ENCODE results near the gene MRPL55. TPM values are rescaled to one million over a fixed set of nuclear protein-coding genes. Genes with fewer than 3 reads are reported as not detected.

MRPL55 gene
- total RNA-seq, 2 experiments from 2014 or later: 51.1 to 52.7 TPM

GRCh38 chr1:228152097-228152917 lies 43.2 kb upstream of the MRPL55 start:
- ChIA-PET POLR2A (no interaction called here), CTCF (interaction anchor here (1.5 kb wide), 1 partner anchor 13 kb away, joined by 4 read pairs; the partner anchor contains the start of gene IBA57)
- H3K27ac Mint-ChIP-seq: peak overlapping the region; percentile 4
- no peak for DNase-seq
- no peaks in the 10 kb centered on the region for H3K27me3 Mint-ChIP-seq
- H3K36me3 Mint-ChIP-seq: no peaks in the 10 kb centered on the region
- H3K9me3 Mint-ChIP-seq: no peaks in the 10 kb centered on the region
- H3K4me1 Mint-ChIP-seq (ENCODE audit: low read depth): peaks cover 10% of the 10 kb centered on the region
- no peak overlapping the region for H3K4me3 Mint-ChIP-seq
- intact Hi-C loops (cut with micrococcal nuclease): no loop called here

- no peak overlapping the region for H3K4me3 Mint-ChIP-seq
- peaks cover 8% of the 10 kb centered on the region for H3K4me1 Mint-ChIP-seq (ENCODE audit: low read depth)
- intact Hi-C loops (cut with micrococcal nuclease): no loop called here
- no peak for DNase-seq
- CTCF ChIA-PET: no interaction called here
- POLR2A ChIA-PET: no interaction called here
- H3K9me3 Mint-ChIP-seq: no peaks in the 10 kb centered on the region
- H3K36me3 Mint-ChIP-seq: no peaks in the 10 kb centered on the region
- H3K27me3 Mint-ChIP-seq: no peaks in the 10 kb centered on the region
- no peak overlapping the region for H3K27ac Mint-ChIP-seq
Measured at GRCh38 chr1:228151180-228151925, 42.3 kb upstream of the MRPL55 start.

- H3K4me3 Mint-ChIP-seq: no peak overlapping the region
- DNase-seq: no peak
- CTCF ChIA-PET: no interaction called here
Measured at GRCh38 chr1:228150461-228151179, 41.5 kb upstream of the MRPL55 start.

DNA sequence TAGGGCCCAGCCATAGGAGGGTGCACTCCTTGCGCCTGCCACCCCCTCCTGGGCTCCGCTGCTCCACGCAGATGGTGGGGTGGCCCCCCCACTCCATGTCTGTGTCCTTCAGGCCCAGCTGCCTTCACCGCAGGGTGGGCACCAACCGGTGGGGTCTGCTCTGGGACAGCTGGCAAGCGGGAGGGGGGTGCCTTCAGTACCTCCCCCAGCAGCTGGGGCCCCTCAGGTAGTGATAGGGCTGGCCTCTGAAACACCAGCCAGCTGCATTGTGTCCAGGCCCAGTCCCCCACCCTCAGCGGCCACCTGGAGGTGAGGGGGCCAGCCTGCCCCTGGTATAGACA lies 41.0 kb upstream of the MRPL55 start:
- H3K27me3 Mint-ChIP-seq: no peaks in the 10 kb centered on the region

More at GRCh38 chr1:228150461-228151179, 41.5 kb upstream of the MRPL55 start:
- no peak overlapping the region for H3K27ac Mint-ChIP-seq
- intact Hi-C loops (cut with micrococcal nuclease): no loop called here
- no peaks in the 10 kb centered on the region for H3K9me3 Mint-ChIP-seq
- H3K4me1 Mint-ChIP-seq (ENCODE audit: low read depth): peaks cover 8% of the 10 kb centered on the region
- no peaks in the 10 kb centered on the region for H3K27me3 Mint-ChIP-seq
- POLR2A ChIA-PET: no interaction called here
- no peaks in the 10 kb centered on the region for H3K36me3 Mint-ChIP-seq

GRCh38 chr1:228149406-228150119 lies 40.5 kb upstream of the MRPL55 start, which contains the start of gene GJC2:
Gene GJC2 (plus strand): TSS chr1:228149930. CDS start chr1:228157759, 7,829 bp downstream.
- no peaks in the 10 kb centered on the region for H3K36me3 Mint-ChIP-seq
- no peak within 1 kb of the TSS for H3K4me3 Mint-ChIP-seq
- H3K27me3 Mint-ChIP-seq: no peaks in the 10 kb centered on the region
- H3K27ac Mint-ChIP-seq: no peak within 1 kb of the TSS
- no peaks in the 10 kb centered on the region for H3K9me3 Mint-ChIP-seq
- no peak for DNase-seq
- H3K4me1 Mint-ChIP-seq (ENCODE audit: low read depth): peaks cover 1% of the 10 kb centered on the region
- ChIA-PET POLR2A (no interaction called here), CTCF (no interaction called here)
- intact Hi-C loops (cut with micrococcal nuclease): no loop called here

More for the DNA sequence above, 41.0 kb upstream of the MRPL55 start:
- POLR2A ChIA-PET: no interaction called here
- no peaks in the 10 kb centered on the region for H3K36me3 Mint-ChIP-seq
- intact Hi-C loops (cut with micrococcal nuclease): no loop called here
- DNase-seq: no peak
- H3K4me3 Mint-ChIP-seq: no peak overlapping the region
- H3K27ac Mint-ChIP-seq: no peak overlapping the region
- H3K9me3 Mint-ChIP-seq: no peaks in the 10 kb centered on the region
- CTCF ChIA-PET: no interaction called here
- peaks cover 6% of the 10 kb centered on the region for H3K4me1 Mint-ChIP-seq (ENCODE audit: low read depth)

DNA sequence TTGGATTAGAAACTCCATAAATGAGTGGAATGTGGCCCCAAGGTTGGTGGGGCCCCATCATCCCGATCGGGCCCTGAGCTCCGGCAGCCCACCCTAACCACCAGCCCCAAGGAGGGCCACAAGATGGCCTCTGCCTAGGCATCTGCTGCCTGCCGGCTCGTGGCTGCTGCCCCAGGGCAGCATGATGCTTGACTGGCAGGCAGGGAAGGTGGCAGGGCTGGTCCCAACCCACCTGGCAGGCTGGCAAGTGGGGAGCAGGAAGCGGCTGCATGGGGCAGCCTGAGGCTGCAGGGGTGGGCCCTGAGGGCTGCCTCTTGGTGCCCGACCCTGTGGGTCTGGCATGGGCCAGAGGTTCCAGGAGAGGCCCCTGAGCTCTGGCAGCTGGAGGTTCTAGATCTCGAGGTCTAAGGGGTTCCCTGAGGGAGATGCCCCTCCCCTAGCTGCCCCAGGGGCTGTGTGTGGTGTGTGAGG lies 39.9 kb upstream of the MRPL55 start:
- H3K36me3 Mint-ChIP-seq: no peaks in the 10 kb centered on the region
- H3K4me3 Mint-ChIP-seq: no peak overlapping the region
- peaks cover 3% of the 10 kb centered on the region for H3K4me1 Mint-ChIP-seq (ENCODE audit: low read depth)
- intact Hi-C loops (cut with micrococcal nuclease): no loop called here
- DNase-seq: no peak
- CTCF ChIA-PET: no interaction called here
- POLR2A ChIA-PET: no interaction called here
- no peaks in the 10 kb centered on the region for H3K9me3 Mint-ChIP-seq
- no peaks in the 10 kb centered on the region for H3K27me3 Mint-ChIP-seq
- H3K27ac Mint-ChIP-seq: no peak overlapping the region

GRCh38 chr1:228148196-228148861 lies 39.2 kb upstream of the MRPL55 start:
- Mint-ChIP-seq H3K36me3 (no peaks in the 10 kb centered on the region), H3K4me3 (no peak overlapping the region), H3K9me3 (no peaks in the 10 kb centered on the region), H3K4me1 (ENCODE audit: low read depth) (peaks cover 9% of the 10 kb centered on the region), H3K27ac (no peak overlapping the region), H3K27me3 (no peaks in the 10 kb centered on the region)
- CTCF ChIA-PET: no interaction called here
- DNase-seq: no peak
- intact Hi-C loops (cut with micrococcal nuclease): no loop called here
- POLR2A ChIA-PET: no interaction called here

GRCh38 chr1:228147768-228148167 lies 38.7 kb upstream of the MRPL55 start:
- CTCF ChIA-PET: no interaction called here
- Mint-ChIP-seq H3K36me3 (peaks cover 3% of the 10 kb centered on the region), H3K27ac (no peak overlapping the region), H3K4me3 (no peak overlapping the region), H3K4me1 (ENCODE audit: low read depth) (peaks cover 15% of the 10 kb centered on the region), H3K27me3 (no peaks in the 10 kb centered on the region), H3K9me3 (no peaks in the 10 kb centered on the region)
- no peak for DNase-seq
- intact Hi-C loops (cut with micrococcal nuclease): no loop called here
- POLR2A ChIA-PET: no interaction called here

GRCh38 chr1:228147151-228147693 lies 38.1 kb upstream of the MRPL55 start:
- Mint-ChIP-seq H3K4me3 (no peak overlapping the region), H3K27ac (no peak overlapping the region), H3K27me3 (no peaks in the 10 kb centered on the region), H3K36me3 (peaks cover 8% of the 10 kb centered on the region), H3K4me1 (ENCODE audit: low read depth) (peaks cover 20% of the 10 kb centered on the region), H3K9me3 (no peaks in the 10 kb centered on the region)
- ChIA-PET POLR2A (no interaction called here), CTCF (no interaction called here)
- DNase-seq: no peak
- intact Hi-C loops (cut with micrococcal nuclease): no loop called here

DNA sequence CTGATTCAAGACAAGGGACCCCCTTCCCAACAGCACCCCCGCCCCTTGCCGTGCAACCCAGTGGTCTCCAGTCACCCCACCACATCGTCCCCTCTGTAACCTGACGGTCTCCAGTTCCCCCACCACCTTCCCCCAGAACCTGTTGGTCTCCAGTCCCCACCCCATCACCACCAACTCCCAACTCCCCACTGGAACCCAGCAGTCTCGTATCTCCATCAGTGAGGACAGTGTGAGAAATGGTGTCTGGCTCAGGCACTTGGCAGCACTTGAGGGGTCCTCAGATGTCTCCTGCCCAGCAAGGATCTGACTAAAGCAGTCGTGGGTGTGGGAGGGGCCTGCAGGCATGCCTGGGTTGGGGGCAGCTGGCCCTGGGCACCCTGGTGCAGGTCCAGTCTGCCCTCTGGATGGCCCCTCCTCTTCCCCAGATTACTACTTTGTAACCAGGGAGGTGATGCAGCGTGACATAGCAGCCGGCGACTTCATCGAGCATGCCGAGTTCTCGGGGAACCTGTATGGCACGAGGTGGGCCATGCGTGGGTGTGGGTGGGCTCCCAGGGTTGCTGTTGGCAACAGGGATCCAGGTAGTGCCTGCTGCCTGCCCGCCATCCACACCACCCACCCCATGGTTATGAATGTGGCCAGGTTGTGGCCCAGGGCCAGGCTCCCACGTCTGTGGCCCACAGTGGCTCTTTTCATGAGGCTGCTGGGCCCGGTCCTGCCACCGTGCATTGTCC lies 37.5 kb upstream of the MRPL55 start:
- Mint-ChIP-seq H3K9me3 (no peaks in the 10 kb centered on the region), H3K4me1 (ENCODE audit: low read depth) (peaks cover 27% of the 10 kb centered on the region), H3K4me3 (no peak overlapping the region), H3K27ac (no peak overlapping the region), H3K27me3 (no peaks in the 10 kb centered on the region), H3K36me3 (peaks cover 8% of the 10 kb centered on the region)
- ChIA-PET POLR2A (no interaction called here), CTCF (no interaction called here)
- intact Hi-C loops (cut with micrococcal nuclease): no loop called here
- DNase-seq: no peak
